ENCODE results near the gene TNIP2.

DNA sequence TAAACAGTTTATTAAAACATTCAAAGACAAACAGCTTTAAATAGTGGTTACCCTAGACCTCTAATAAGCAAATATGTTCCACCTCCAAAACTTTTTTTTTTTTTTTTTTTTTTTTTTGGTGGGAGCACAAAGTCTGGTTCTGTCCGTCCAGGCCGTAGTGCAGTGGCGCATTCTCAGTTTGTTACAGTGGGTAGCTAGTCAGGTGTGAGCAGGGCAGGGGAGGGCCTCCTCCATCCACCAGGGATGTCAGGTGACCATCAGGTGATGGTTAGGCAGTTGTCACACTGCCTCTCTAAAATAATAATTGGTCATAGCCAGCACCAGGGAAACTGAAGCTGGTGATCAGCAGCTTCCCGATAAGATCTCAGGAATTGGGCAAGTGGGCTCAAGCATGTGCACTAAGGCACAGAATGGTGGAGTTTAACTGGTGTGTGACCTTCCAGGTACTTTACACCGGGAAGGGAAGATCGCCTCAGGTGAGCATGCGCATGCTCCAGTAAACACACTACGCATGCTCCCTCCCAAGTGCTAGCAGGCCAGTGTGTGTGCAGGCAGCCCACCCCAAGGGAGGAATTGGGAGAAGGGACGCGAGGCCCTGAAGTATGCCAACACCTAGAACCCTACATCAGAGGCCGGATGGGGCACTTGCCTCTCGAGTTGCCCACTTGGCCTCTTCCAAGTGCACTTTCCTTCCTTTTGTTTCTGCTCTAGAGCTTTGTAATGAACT is 27.2 kb downstream of the TNIP2 start:
- TF ChIP-seq, protein P1, sequence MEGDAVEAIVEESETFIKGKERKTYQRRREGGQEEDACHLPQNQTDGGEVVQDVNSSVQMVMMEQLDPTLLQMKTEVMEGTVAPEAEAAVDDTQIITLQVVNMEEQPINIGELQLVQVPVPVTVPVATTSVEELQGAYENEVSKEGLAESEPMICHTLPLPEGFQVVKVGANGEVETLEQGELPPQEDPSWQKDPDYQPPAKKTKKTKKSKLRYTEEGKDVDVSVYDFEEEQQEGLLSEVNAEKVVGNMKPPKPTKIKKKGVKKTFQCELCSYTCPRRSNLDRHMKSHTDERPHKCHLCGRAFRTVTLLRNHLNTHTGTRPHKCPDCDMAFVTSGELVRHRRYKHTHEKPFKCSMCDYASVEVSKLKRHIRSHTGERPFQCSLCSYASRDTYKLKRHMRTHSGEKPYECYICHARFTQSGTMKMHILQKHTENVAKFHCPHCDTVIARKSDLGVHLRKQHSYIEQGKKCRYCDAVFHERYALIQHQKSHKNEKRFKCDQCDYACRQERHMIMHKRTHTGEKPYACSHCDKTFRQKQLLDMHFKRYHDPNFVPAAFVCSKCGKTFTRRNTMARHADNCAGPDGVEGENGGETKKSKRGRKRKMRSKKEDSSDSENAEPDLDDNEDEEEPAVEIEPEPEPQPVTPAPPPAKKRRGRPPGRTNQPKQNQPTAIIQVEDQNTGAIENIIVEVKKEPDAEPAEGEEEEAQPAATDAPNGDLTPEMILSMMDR (IDR thresholded peaks at IDR 0.05; ENCODE audit: low read depth, low read length), result no peak
- TF ChIP-seq EZH2phosphoT487 (IDR thresholded peaks at IDR 0.05; ENCODE audit: low read depth), result no peak

Data from OCI-LY3 (cell line).